ENCODE measurements around the gene ZNF416.

ZNF416 gene

DNA sequence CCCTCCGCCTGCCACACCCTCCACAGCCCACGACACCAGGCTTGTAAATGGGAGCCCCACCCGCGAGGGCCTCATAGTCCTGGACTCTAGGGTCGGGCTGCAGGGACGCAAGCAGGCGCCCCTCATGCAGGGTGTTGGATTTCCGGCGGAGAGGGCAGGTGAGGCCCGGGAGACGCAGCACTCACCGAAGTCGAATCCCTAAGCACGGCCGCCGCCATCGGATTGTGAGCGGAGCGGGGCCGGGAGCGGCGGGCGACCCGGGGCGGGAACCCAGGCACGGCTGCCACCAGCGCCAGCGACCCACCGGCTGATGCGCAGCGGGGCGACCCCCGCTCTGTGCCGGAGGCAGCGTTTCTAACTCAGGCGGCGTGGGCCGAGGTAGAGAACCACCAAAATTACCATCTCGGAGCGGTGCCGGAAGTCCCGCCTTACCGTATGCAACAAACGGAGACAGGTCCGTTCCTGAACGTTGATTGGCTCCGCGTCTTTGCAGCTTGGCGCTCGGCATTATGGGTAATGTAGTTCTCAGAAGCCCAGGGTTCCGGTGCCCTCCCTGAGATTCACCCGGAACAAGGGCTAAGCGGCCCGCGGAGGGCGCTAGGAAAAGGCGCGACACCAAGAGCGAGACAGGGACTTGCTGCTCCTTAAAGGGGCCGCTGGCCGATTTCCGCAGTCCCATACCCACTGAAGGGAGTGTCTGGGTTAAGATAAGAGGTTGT is at the start of gene ZNF416:
TSS of gene ZNF416 (minus strand) at position 425 of the 719 bp plus-strand sequence. CDS start at position 218, 207 bp downstream.
- TF ChIP-seq GATA3 (IDR thresholded peaks at IDR 0.05; ENCODE audit: low read depth, low read length), result no peak
- no peak for TF ChIP-seq GATA2 (IDR thresholded peaks at IDR 0.05; ENCODE audit: low read depth, low read length)

DNA sequence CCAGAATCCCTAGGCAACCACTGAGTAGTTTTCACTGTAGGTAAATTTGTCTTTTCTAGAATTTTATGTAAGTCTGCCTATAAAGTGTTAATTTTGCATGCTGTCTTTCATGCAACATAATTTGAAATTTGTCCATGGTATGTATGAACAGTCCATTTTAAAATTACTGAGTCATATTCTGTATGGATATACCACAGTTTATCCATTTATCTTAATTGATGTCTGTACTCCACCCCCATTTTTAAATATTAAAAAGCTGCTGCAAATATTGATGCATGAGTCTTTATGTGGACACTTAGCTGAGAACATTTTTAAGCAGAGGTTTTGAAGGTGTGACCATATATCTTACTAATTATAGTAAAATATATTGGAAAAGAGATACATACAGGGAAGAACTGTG is 44.4 kb upstream of the ZNF416 start:
- TF ChIP-seq GATA2 (IDR thresholded peaks at IDR 0.05; ENCODE audit: low read depth, low read length) (no peak), GATA3 (IDR thresholded peaks at IDR 0.05; ENCODE audit: low read depth, low read length) (no peak)

DNA sequence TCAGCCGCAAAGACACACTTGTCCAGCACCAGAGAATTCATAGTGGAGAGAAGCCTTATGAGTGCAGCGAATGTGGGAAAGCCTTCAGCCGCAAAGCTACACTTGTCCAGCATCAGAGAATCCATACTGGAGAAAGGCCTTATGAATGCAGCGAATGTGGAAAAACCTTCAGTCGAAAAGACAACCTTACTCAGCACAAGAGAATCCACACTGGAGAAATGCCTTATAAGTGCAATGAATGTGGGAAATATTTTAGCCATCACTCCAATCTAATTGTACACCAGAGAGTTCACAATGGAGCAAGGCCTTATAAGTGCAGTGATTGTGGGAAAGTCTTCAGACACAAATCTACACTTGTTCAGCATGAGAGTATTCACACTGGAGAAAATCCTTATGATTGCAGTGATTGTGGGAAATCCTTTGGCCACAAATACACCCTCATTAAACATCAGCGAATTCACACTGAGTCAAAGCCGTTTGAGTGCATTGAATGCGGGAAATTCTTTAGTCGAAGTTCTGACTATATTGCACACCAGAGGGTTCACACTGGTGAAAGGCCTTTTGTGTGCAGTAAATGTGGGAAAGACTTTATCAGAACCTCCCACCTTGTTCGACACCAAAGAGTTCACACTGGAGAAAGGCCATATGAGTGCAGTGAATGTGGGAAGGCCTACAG is 42.1 kb upstream of the ZNF416 start:
- TF ChIP-seq GATA3 (IDR thresholded peaks at IDR 0.05; ENCODE audit: low read depth, low read length) (no peak), GATA2 (IDR thresholded peaks at IDR 0.05; ENCODE audit: low read depth, low read length) (no peak)

DNA sequence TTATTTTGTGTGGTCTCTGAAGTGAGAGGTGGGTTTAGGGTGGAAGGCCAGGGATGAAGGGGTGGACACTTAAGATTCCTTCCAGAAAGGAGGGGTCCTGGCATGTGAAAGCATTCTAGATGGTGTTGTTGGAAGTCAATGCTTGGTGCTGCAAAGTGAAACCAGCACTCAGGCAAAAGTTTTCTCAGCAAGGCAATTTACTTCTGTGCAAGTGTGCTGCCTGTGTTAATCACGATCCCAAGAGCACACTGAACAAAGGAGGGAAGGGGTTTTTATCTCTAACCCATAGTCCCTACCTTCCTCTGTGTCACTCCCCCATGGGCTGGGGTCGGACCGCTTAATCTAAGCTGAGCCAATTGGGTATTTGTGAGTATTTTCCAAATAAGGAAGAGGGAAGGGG is 36.6 kb upstream of the ZNF416 start:
- TF ChIP-seq GATA3 (IDR thresholded peaks at IDR 0.05; ENCODE audit: low read depth, low read length), result no peak
- no peak for TF ChIP-seq GATA2 (IDR thresholded peaks at IDR 0.05; ENCODE audit: low read depth, low read length)

DNA sequence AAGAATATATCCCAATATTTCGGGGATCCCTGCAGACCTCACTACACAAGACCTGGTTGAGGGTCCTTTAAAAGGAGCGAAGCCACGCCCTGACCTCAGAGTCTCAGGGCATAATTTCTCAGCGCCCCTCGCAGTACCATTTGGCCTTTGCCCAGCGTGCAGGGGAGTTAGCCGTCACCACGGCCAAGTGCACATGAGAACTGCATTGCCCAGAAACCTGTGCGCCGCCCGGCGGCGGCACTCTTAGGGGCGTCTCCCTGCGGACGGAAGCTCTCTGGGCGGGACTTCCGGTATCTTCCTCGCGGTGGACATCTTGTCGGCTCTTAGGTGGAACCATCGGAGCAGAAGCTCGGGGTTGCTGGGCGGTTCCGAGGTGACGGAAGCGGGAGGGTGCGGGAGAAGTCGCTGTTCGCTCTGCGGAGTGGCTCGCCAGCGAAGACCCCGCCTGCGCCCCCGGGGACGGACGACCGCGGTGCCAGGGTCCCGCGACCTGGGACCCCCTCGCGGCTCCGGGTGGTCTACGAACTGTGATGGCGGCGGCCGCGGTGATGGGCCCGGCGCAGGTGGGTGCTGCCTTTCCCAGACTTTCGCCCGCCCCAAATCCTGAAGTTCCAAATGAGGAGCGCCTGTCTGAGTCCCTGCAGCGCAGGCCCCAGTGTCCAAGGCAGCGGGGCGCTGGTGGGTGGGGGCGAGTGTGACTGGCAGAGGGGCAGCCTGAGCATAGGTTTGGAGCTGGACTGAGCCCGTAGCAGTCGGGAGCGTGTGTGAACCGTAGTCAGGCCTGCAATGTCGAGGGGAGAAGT is 35.4 kb upstream of the ZNF416 start, which contains the start of gene ZNF134:
TSS of gene ZNF134 (plus strand) at position 302 of the 803 bp plus-strand sequence. CDS start 5,227 bp downstream, outside the sequence.
- TF ChIP-seq GATA3 (IDR thresholded peaks at IDR 0.05; ENCODE audit: low read depth, low read length), result no peak

DNA sequence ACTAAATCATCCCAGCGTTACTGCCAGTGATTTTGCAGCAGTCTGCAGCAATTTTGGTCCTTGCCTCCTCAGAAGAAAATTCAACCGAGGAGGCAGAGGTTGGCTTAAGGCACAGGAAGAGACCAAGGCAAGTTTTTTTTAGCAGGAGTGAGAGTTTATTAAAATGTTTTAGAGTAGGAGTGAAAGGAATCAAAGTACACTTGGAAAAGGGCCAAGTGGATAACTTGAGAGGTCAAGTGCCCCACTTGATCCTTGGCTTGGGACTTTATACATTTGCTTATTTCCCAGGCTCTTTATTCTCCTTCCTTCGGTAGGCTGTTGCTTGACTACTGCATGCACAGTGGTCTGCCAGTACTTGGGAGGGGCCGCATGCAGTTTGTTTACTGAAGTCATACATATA is 32.4 kb upstream of the ZNF416 start:
- TF ChIP-seq GATA3 (IDR thresholded peaks at IDR 0.05; ENCODE audit: low read depth, low read length) (no peak), GATA2 (IDR thresholded peaks at IDR 0.05; ENCODE audit: low read depth, low read length) (no peak)

DNA sequence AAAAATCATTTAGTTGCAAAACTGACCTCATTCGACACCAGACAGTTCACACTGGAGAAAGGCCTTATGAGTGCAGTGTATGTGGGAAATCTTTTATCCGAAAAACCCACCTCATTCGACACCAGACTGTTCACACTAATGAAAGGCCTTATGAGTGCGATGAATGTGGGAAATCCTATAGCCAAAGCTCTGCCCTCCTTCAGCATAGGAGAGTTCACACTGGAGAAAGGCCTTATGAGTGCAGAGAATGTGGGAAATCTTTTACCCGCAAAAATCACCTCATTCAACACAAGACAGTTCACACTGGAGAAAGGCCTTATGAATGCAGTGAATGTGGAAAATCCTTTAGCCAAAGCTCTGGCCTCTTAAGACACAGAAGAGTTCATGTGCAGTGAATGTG is 28.2 kb upstream of the ZNF416 start:
- TF ChIP-seq GATA2 (IDR thresholded peaks at IDR 0.05; ENCODE audit: low read depth, low read length) (no peak), GATA3 (IDR thresholded peaks at IDR 0.05; ENCODE audit: low read depth, low read length) (no peak)

DNA sequence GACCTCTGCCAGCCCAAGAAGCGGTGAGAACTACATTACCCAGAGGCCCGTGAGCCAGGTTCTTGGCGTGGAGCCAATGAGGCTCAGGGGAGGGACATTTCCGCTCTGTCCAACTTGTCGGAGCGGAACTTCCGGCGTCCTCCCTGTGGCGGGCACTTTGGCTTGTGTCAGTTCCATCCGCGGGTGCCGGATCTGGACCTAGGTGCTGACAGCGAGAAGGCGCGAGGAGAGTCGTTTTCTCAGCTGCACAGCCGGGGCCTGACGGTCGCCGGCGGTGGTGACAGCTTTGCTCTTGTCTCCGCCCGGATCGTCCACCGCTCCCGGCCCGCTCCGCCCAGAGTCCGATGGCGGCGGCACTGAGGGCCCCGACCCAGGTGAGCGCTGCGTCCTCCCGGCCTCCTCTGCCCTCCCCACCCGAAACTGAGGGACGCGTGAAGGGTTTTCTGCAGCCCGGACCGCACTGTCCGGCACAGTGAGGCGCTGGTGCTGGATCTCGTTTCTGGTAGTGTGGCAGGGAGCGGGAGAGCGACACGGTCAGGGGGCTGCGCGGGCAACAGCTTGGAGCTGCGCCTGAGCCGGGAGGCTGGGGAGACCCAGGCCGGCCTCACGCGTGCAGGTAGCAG is 21.2 kb upstream of the ZNF416 start, which contains the start of gene ZNF530:
TSS of gene ZNF530 (plus strand) at position 125 of the 623 bp plus-strand sequence. CDS start 4,461 bp downstream, outside the sequence.
- no peak for TF ChIP-seq GATA3 (IDR thresholded peaks at IDR 0.05; ENCODE audit: low read depth, low read length)
- TF ChIP-seq GATA2 (IDR thresholded peaks at IDR 0.05; ENCODE audit: low read depth, low read length), result no peak

DNA sequence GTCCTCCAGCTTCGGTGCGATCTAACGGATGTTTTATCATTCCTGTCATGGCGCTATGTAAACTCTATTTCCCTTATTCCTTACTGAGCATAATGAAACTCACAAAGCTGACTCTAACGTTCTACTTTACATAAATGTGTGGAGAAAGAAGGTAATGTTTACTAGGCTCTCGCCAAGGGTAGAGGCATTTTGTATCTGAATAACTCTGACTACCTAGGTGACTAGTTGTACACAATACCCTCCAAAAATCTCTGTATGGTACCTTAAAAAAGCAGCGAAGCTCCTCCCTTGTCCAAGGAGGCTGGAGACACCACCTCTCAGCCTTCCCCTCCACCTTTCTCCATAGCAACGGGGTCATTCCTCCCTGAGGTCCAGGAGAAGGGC is 20.7 kb upstream of the ZNF416 start:
- TF ChIP-seq GATA2 (IDR thresholded peaks at IDR 0.05; ENCODE audit: low read depth, low read length), result no peak
- no peak for TF ChIP-seq GATA3 (IDR thresholded peaks at IDR 0.05; ENCODE audit: low read depth, low read length)

DNA sequence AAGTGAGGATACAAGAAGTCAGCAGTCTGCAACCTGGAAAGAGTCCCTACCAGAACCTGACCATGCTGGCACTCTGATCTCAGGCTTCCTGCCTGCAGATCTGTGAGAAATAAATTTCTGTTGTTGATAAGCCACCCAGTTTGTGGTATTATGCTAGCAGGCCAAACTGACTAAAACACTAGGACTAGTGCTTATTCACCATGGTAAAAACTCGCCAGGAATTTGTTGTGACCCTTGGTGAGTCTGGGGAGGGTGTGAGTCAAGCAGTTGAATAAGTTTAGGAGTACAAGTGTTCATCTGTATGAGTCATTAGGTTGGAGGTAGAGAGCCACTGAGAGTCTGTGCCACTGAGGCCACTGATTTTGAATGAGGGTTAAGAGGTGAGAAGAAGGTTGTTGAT is 8.8 kb upstream of the ZNF416 start:
- TF ChIP-seq GATA3 (IDR thresholded peaks at IDR 0.05; ENCODE audit: low read depth, low read length) (no peak), GATA2 (IDR thresholded peaks at IDR 0.05; ENCODE audit: low read depth, low read length) (no peak)

DNA sequence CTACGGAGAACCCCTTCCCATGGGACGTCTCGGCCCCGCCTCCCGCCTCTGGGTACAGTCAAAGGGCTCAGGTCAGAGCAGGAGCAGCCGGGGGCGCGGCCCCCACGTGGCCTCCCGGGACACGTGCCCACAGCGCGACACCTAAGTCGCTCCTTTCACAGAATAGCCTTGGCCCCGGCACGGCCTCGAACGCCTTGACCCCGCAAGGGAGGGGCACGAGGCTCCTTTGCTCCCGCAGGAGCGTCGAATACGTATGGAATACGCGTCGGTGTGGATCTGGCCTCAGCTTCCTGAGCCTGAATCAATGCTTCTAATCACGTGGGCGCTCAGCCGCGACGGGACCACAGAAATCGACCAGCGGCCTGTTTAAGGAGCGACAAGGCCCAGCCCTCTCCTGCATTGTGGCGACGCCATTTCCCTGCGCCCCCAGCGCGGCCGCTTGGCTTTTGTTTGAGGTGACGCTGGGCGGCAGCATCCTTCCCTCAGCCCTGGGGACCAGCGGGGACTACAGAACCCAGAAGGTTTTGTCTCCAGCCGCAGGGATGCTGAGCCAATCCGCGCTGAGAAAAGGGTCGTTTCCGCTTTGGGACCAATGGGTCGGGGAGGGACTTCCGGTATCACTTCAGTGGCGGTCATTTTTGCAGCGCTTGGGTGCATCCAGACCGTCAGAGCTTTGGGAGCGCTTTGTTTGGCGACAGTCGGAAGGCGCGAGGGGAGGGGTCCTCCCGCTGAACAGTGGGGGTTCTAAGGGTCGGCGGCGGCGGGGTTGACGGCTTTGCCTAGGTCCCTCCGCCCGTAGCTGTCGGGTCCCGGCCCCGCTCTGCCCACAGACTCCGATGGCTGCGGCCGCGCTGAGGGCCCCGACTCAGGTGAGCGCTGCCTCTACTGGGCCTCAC is 5.1 kb upstream of the ZNF416 start, which contains the start of gene ZIK1:
TSS of gene ZIK1 (plus strand) at position 625 of the 896 bp plus-strand sequence. CDS start at position 837, 212 bp downstream.
- TF ChIP-seq GATA3 (IDR thresholded peaks at IDR 0.05; ENCODE audit: low read depth, low read length) (no peak), GATA2 (IDR thresholded peaks at IDR 0.05; ENCODE audit: low read depth, low read length) (no peak)

DNA sequence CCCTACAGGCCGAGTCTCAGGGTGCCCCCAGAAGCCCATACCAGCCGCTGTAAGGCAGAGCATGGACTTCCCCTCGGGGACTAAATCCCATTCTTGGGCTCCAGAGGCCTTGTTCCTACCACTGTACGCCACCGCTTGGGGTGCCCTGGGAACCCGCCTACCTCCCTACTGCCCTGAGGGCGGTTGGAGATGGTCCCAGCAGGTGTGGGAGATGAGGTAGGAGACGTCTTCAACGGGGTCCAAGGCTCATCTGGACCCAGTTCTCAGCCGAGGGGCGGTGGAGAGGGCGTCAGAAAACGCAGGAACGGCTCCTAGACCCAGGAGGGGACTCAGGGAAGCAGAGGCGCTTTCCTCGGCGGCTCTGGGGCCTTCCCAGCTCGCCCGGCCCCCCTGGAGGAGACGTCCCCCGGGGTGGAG is 4.4 kb upstream of the ZNF416 start:
- TF ChIP-seq GATA3 (IDR thresholded peaks at IDR 0.05; ENCODE audit: low read depth, low read length), result no peak
- no peak for TF ChIP-seq GATA2 (IDR thresholded peaks at IDR 0.05; ENCODE audit: low read depth, low read length)

DNA sequence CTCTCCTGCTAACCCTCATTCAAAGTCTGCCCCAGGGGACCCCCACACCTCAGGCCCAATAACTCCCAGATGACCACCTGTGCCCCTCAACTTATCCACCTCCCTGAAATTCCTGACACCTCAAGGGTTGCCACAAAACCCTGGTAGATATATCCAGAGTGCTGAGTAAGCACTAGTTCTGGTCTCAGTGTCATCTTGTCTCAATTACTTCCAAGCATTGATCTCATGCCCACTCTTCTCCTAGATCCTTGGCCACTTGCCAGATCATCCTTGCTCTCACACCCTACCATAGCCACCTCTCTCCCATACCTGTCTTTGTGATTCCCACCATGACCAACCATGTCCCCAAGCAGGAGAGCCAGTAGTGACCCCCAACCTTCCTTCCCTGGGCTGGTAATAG is 2.0 kb downstream of the ZNF416 start:
- TF ChIP-seq GATA2 (IDR thresholded peaks at IDR 0.05; ENCODE audit: low read depth, low read length) (no peak), GATA3 (IDR thresholded peaks at IDR 0.05; ENCODE audit: low read depth, low read length) (no peak)
